Stimulated activated CD8-positive, alpha-beta memory T cell treated with anti-CD3 and anti-CD28 coated beads, Interleukin-7, amount 100 ng/mL, for 48 hours (primary cell): ENCODE measurements around the gene PEBP1.

Experiments used
- DNase-seq, 2 donors: peaks; one replicate each; pipeline ENCODE4 v3.0.0-alpha.2; 2020; ENCODE audit warnings: low read depth in 1 of 2; ENCODE audit errors: extremely low read depth in 1 of 2

PEBP1 gene

GRCh38 chr12:118190266-118190665, 54.3 kb downstream of the PEBP1 start:
- no peak for DNase-seq

GRCh38 chr12:118193477-118193876, 57.6 kb downstream of the PEBP1 start:
- DNase-seq = no peak

- DNase-seq = no peak
These were observed 58.0 kb downstream of the PEBP1 start for GRCh38 chr12:118193958-118194357.
